Embryonic facial prominence (tissue), 1 donor: ENCODE data around the gene KCNQ4.

Experiments
- DNase-seq: peaks from one replicate; pipeline ENCODE4 v3.0.0-alpha.2; 2016; ENCODE audit errors: extremely low spot score

The KCNQ4 gene

DNA sequence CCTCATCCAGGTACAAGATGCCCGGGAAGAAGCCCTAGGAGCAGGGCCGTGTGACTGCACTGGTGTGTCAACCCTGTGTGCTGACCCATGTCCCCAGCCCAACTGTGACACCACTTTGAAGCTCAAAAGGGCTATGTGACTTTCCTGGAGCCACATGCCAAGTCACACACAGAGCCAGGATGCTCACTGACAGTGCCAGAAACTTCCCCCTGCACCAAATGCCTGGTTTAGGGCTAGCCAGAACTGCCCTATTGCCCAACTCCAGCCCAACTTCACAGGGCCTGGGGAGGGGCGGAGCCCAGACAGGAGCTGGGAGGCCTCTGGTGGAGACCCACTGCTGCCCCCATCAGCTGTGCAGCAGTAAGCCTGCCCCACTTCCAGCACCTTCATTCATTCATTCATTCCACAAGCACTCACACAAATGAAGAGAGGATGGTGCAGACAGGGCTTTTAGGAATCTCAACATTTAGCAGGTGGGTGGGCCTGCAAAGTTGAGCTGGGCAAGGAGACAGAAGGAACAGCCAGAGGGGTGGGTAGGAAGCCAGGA is 36.7 kb downstream of the KCNQ4 start:
- no peak for DNase-seq

DNA sequence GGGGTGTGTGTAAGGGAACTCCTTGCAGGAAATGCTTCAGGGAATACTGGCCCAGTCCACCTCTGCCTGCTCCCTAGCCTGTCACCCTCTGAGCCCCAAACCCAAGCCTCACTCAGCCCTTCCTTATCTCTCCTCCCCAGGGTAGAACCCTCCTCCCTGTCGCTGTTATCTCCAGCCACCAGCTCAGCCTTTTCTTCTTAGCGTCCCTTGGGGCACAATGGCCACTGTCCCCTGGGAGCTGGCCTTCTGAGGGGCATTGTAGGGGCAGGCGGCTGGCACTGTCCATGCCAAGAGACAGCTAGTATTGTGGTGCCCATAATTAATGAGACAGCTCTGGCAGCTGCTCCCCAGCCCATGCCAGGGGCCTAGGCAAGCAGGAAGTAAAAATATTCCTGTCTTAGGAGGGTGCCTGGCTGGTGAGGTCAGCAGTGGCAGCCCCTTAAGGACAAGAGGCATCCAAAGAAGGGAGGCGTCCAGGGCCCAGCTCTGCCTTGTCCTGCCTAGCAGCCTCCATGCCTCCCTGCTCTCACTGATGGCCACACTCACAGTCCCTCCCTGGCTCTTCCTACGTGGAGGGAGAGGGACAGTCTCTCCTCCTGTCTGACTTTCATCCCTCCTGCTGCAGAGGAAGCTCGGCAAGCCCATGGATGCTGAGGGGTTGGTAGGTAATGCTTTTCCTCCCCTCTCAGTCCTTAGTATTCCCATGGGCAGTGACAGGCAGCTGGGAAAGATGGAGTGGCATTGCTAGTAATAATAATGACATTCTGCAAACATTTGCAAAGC is 37.5 kb downstream of the KCNQ4 start:
- no peak for DNase-seq

DNA sequence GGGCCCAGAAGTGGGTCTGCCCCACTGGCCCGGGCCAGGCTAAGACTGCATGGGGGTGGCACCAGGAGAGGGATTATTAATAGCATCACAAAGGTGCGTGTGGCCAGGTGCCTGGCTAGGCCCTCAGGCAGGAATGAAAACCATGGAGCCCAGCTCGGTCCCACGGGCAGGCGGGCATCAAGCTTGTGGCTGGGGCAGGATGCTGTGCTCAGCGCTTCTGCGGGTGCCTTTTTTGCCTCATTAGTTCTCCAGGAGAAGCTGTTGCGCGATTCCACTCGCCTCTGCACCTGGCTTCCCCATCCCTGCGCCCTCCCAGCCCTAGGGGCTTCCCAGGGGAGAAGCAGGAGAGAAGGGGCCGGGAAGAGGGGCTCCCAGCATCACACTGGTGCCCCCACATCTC is 39.3 kb downstream of the KCNQ4 start:
- no peak for DNase-seq

DNA sequence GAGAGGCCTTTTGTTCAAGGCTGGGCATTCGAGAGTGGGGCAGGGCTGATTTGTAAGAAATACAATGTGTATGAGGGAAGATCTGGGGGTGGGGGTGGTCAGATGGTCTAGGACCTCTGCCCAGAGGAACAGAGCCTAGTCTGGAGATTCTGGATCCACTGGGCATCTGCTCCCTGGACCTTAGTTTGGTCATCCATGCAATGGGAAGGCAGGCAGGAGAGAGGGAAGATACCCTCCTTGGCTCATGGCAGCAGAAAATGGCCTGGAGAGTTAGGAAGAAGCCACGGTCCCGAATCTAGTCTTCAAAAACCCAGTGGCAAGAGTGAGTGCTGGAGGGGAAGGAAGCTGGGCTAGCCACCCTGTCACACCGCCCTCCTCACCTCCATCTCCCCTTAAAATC is 39.8 kb downstream of the KCNQ4 start:
- DNase-seq, result no peak

DNA sequence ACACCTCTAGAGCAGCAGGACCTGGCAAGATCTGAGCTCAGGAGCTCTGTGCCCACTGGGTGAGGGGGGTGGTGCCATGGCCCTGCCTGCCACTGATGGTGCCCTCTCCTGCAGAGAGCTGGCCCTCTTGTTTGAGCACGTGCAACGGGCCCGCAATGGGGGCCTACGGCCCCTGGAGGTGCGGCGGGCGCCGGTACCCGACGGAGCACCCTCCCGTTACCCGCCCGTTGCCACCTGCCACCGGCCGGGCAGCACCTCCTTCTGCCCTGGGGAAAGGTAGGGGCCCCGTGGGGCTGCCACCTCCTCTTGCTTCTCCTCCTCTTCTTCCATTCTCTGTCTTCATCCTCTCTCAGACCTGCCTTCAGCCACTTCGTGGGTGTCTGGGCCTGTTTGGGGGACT is 40.4 kb downstream of the KCNQ4 start:
- DNase-seq, result no peak

DNA sequence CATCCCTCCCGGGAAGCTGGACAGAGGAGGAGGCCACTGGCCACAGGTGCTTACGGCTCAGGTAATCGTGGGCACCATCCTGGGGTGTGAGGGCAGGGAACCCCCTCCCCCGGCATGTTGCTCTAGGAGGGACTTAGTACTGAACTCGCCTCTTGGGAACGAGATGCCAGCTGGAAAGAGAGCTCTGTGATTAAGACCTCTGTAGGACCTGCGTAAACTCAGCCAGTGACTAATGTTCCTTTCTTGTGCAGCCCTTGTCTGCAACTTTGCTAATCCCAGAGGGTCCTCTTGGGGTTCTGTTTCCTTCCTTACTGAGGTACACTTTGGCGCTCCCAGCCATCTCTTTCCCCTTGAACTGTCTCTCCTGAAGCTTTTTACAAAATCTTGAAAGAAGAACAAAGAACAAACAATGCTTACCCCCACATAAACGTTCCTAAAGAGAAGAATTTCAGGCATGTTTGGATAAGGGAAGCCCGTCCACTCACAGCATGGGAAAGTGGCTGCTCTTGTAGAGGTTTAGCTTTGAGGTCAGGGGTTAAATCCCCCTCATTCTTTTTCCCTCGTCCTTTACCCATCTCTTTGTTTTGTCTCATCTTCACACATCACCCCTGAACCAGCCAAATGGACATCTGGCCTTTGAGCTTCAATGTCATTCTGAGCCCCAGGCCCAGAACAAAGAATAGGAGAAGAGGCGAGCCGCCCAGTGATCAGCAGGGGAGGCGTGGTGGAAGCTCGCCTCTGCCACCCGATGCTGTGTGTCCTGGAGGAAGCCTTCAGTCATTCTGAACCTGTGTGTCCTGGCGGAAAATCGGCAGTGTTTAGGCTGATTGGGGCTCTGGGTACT is 41.2 kb downstream of the KCNQ4 start:
- DNase-seq, result no peak

DNA sequence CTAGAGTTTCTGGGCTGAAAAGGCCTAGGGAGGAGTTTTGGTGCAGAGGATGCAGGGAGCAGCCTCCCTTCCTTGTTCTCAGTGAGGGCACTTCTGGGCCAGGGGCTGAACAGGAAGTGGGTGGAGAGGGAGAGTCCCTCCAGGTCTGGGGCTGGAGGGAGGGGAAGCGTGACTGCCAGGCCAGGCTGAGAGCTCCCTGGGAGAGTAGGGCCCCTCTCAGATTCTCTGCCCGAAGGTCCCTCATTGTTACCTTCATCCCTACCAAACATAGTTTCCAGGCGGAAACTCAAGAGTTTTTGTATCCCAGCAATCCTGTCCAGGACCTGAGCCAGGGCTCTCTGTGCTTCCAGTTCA is 41.8 kb downstream of the KCNQ4 start:
- no peak for DNase-seq

DNA sequence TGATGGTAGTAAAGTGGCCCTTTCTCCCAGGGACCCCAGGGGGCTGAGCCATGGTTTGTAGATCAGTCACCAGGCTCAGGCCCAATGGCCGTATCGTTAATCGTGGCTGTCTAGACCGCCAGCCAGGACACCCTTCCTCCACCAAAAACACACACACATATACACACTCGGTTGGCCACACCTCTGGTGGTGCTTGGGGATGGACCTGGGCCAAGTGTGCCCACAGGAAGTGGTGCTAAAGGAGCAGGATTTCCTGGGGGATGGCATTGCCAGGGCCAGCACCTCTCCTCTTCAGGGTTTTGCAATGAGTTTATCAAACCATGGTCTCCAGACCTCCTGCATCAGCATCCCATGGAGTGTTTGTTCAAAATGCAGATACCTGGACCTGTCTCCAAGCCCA is 42.4 kb downstream of the KCNQ4 start:
- DNase-seq, result no peak

DNA sequence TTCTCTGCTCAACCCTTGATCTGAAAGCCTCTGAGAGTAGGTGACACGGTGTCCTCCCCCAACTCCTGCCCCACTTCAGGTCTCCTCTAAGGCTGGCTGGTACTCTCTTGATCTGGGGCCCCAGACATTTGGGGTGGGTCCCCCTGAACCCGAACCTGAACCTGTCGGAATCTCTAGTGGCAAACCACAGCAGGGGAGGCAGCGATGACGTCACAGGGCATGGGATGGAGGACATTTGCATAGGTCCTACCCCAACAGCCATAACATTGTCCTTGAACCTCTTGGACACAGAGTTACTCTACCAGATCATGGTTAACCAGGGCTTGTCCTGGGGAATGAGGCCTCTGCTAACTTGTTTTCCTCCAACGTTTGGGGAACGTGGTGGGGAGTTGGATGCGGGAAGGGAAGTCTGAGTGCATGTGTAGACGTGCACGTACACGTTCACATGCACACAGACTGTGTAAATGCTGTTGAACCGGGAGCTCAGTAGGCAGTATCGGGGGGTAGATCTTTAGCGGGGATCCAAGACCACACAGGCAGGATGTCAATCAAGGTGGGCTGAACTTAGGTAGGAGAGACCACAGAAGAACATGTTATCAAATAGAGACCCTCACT is 46.2 kb downstream of the KCNQ4 start:
- no peak for DNase-seq

DNA sequence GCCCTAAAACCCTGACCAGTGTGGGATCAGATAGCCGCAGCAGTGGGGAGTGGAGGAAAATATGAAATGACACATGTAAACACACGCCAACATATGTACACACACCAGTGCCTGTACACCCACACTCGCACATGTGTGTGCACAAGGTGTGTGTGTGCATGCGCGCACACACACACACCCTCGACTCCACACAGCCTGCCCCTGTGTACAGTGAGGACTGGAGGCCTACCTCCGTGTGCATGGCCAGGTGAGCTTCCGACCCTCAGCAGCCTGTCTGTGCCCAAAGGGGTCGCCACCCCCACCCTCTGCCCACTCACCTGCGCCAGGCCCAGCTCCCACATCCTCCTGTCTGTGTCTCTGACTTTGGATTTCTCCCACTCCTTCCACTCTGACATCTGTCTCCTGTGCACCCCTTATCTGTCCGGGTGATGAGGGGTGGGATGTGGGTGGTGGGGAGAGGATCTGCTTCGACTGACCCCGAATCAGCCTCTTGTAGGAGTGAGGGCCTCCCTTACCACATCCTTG is 46.9 kb downstream of the KCNQ4 start:
- DNase-seq, result no peak

DNA sequence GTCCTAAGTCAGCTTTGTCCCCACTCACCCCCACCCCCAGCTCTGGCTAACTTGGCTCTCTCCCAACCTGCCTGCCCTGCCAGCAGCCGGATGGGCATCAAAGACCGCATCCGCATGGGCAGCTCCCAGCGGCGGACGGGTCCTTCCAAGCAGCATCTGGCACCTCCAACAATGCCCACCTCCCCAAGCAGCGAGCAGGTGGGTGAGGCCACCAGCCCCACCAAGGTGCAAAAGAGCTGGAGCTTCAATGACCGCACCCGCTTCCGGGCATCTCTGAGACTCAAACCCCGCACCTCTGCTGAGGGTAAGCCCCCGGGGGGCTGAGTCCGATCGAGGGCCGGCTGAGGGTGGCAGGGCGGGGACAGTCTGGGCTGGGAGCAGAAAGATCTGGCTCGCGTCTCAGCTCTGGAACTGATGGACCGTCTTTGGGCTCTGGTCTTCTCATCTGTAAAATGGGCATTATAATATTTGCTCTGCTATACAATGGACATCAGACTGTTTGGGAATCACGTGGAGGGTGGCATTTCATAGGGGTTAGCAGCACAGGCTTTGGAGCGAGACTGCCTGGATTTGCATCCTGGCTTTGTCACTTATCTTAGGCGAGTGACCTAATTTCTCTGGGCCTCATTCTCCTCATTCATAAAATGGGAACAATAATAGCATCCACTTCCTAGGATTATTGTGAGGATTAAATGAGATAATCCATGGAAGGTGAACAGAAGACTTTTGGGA is 47.6 kb downstream of the KCNQ4 start:
- no peak for DNase-seq

DNA sequence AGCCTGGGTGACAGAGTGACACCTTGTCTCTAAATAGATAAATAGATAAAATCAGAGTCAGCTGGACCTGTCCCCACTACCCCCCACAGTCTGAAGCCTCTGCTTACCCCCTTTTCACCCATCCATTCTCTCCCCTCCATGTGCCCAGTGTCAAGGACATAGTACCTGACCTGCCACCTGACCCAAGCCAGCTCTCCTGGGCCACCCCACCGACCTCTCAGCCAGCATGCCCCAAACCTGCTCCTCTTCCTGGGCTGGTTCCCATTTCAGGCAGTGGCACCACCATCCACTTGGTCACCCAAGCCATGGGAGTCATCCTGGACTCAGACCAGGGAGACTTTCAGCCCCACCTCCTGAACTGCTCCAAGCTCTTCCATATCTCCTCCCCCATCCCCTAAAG is 50.4 kb downstream of the KCNQ4 start:
- no peak for DNase-seq

DNA sequence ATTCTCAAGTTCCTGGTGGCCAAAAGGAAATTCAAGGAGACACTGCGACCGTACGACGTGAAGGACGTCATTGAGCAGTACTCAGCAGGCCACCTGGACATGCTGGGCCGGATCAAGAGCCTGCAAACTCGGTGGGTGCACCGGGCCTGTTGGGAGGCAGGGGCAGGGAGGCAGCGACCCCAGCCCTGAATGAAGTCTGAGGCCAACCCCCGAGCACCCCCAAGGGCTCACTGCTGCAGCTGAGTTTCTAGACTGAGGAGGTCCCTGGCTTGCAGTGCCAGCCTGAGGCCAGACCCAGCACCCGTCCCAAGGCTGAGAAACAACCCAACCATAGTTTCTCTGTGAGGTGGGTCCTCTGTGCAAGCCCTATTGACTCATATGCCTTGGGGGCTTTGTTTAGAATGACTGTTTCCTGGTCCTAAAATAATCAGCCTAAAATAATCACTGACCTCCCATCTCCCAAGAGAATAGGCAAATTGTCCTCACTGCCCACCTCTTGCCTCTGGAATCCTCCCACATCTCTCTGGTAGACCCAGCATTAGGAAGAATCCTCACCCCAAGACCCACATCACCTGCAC is 51.5 kb downstream of the KCNQ4 start:
- no peak for DNase-seq

DNA sequence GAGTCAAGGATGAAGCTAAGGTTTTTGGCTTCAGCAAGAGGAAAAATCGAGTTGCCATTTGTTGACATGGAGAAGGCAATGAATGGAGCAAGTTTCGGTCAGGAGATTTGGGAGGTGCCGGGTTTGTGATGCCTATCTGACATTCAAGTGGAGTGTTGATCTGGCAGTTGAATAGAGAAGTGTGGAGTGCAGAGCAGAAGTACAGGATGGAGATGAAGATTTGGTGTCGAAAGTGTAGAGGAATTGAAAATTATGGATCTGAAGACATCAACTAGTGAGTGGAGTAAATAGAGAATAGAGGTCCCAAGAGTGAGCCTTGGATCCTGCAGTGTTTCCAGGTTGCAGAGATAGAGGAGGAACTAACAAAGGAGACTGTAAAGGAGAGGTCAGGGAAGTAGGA is 52.7 kb downstream of the KCNQ4 start:
- no peak for DNase-seq

DNA sequence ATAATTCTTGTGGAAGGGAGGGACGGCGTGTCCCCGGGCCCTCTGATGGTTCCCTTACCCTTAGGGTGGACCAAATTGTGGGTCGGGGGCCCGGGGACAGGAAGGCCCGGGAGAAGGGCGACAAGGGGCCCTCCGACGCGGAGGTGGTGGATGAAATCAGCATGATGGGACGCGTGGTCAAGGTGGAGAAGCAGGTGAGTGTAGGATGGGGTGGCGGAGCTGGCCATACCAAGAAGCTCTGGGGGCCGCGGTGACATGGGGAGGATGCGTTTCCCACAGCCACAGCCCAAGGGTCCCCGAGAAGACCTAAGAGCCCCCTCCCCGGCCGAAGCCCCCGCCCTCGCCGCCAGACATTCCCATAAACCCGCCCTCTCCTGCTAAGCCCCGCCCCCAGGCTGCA is 54.0 kb downstream of the KCNQ4 start:
- DNase-seq, result no peak

DNA sequence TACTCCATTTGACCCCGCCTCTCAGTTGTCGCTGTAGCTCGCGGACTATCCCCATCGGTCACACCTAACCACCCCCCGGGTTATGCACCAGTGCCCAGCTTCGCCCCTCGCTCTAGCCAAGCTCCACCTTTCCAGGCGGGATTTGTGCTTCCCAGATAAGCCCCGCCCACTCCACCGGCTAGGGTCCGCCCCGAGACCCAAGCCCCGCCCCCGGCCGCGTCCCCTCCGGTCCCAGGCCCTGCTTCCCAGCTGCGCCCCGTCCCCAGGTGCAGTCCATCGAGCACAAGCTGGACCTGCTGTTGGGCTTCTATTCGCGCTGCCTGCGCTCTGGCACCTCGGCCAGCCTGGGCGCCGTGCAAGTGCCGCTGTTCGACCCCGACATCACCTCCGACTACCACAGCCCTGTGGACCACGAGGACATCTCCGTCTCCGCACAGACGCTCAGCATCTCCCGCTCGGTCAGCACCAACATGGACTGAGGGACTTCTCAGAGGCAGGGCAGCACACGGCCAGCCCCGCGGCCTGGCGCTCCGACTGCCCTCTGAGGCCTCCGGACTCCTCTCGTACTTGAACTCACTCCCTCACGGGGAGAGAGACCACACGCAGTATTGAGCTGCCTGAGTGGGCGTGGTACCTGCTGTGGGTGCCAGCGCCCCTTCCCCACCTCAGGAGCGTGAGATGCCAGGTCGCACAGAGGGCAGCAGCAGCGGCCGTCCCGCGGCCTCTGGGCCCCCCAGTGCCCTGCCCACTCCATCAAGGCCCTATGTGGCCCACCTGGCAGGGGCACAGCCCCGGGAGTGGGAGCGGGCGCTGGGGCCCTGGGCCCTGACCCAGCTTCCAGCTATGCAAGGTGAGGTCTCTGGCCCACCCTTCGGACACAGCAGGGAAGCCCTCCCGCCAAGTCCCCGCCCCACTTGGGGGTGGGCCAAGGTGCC is 54.7 kb downstream of the KCNQ4 start:
- DNase-seq, result no peak

DNA sequence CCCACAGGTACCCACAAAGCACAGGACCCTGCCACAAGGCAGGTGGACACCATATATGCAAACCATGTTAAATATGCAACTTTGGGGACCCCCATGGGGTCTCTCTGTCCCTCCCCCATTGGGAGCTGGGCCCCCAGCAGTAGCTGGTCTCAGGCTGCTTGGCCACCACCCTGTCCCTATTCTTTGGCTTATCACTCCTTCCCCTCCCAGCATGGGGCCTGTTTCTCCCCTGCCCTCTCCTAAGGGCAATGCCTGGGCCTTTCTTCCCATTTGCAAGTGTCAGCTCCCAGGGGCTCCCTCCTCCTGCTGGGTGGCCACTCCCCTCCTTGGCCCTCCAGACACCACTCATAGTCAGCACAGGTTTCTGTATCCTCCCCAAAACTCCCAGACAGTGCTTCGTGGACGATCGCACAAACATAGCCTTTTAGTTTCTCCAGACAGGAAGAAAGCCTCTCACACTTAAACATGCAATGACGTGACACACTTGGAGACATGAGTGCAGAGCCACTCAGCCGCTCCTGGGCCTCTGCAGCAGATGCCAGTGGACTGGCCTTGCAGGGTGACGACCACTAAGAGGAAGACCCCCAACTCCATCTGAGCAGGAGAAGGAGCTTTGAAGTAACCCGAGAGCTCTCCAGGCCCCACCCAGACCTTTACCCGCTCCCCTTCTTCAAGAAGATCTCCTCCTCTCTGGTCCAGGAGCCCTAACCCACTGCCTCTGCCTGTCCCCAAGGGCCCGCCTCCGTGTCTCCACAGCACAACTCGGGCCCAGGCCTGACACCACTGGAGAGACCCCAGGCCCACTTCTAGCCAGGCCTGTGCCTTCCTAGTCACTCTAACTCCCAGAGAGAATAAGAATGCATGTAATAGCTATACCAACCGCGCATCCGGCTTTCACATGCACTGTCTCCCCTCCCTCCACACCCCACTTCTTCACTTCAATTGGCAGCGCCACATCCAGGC is 55.7 kb downstream of the KCNQ4 start:
- no peak for DNase-seq

DNA sequence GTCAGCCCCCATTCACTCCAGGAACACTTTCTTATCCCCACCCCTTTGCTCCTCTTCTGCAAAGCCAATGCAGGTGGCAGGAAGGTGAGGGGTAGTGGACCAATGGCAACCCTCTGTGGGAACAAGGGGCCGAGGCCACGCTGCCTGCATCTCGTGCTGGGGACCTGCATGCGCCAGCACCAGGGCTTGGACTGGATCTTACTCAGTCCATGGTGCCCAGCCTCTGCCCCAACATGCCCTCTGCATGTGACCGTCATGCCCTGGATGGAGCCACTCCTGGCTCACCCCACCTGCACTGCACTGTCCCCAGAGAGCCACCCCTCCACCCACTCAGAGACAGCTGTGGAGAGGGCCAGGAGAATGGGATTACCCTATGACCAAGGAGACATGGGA is 56.4 kb downstream of the KCNQ4 start:
- no peak for DNase-seq
